Lung (tissue), 12 donors: ENCODE measurements around the gene PAQR9. TPM values are rescaled to one million over a fixed set of nuclear protein-coding genes. Genes with fewer than 3 reads are reported as not detected.

Source experiments
- ATAC-seq: fragments of 200-7000 bp; cut with Tn5 transposase; one replicate; pipeline ENCODE4 v1.9.1; 2020; ENCODE audit warnings: moderate number of reproducible peaks; ENCODE audit not compliant: insufficient read depth, low FRiP score
- DNase-seq, 3 donors: peaks; one replicate each; pipeline ENCODE4 v3.0.0-alpha.2; 2013 to 2017
- H3K27ac ChIP-seq, 2 donors: one replicate each; pipeline ENCODE4 v1.5.1; 2013; ENCODE audit warnings: mild to moderate bottlenecking in 2 of 2, moderate library complexity in 2 of 2, control low read depth in 1 of 2, inconsistent platforms in 1 of 2, low read depth in 1 of 2, low read length in 1 of 2
- H3K27me3 ChIP-seq, 3 donors: one replicate each; pipeline ENCODE4 v1.5.1; 2013; ENCODE audit warnings: low read length in 2 of 3; ENCODE audit not compliant: control insufficient read depth in 3 of 3, insufficient read depth in 3 of 3
- H3K36me3 ChIP-seq, 4 donors: one replicate each; pipeline ENCODE4 v1.5.1; 2013; ENCODE audit warnings: low read length in 4 of 4, mild to moderate bottlenecking in 1 of 4, moderate library complexity in 1 of 4; ENCODE audit not compliant: control insufficient read depth in 4 of 4, insufficient read depth in 4 of 4
- H3K4me1 ChIP-seq, 5 donors: one replicate each; pipeline ENCODE4 v1.5.1; 2013; ENCODE audit warnings: low read length in 5 of 5, mild to moderate bottlenecking in 2 of 5, moderate library complexity in 1 of 5; ENCODE audit not compliant: control insufficient read depth in 5 of 5, insufficient read depth in 5 of 5
- H3K4me3 ChIP-seq: one replicate; pipeline ENCODE4 v1.5.1; 2013; ENCODE audit warnings: mild to moderate bottlenecking, control low read depth, moderate library complexity
- H3K9ac ChIP-seq, 2 donors: one replicate each; pipeline ENCODE4 v1.5.1; 2013; ENCODE audit warnings: low read length in 2 of 2, control low read depth in 1 of 2; ENCODE audit not compliant: insufficient read depth in 1 of 2
- H3K9me3 ChIP-seq, 4 donors: one replicate each; pipeline ENCODE4 v1.5.1; 2013; ENCODE audit warnings: low read length in 3 of 4, mild to moderate bottlenecking in 1 of 4, moderate library complexity in 1 of 4; ENCODE audit not compliant: control insufficient read depth in 4 of 4, insufficient read depth in 3 of 4
- WGBS, 2 donors: extraction: QIAGEN DNeasy Blood & Tissue Kit; methylation state at CpG; one replicate each; pipeline ENCODE4 v1.1.7; 2013; 5-methylcytosine and 5-hydroxymethylcytosine counted together
- polyA plus RNA-seq, 2 donors: library from polyadenylated mRNA; stranded (reverse); fragments of 200-250 nt; gene quantifications; one replicate each; pipeline ENCODE4 v1.2.1, GENCODE V29; 2013
- total RNA-seq, 2 donors: library from RNA; depleted of rRNA in 1 of 2; stranded (reverse); fragments of >200 nt in 1 of 2; gene quantifications; one replicate each; pipeline ENCODE4 v1.2.1, GENCODE V29; 2014 to 2021
- TF ChIP-seq, protein P1 (sequence below): IDR thresholded peaks from 2 replicates; pipeline ENCODE4 v1.5.1; 2012; ENCODE audit warnings: mild to moderate bottlenecking; ENCODE audit errors: control extremely low read depth, extremely low read depth
- donor health status: control.
- donor health status: control.
- donor health status: Bipolar disorder and iron deficiency.
- donor health status: healthy.
- donor health status: DM: yes; HTN: yes; CAD: no.

The PAQR9 gene
- total and polyA plus RNA-seq, 4 donors, result not detected

DNA sequence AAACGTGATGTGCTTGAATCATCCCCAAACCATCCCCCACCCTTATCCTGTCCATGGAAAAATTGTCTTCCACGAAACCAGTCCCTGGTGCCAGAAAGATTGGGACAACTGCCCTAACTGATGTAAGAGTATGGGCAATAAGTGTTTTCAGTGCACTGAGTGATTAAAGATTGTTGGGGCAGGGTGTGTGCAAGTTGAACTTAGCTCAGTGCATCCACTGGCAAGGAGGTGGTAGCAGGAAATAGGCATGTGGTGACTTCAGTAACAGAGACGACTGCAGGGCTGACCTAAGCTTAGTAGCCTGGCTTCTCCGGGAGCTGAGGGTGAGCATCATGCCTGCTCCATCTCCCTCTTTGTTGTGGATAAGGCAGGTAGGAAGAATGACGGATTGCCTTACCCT is 27.5 kb downstream of the PAQR9 start:
- no peak for ATAC-seq
- H3K4me1 ChIP-seq, result peaks cover 0 to 2% (median 0%) of the 10 kb centered on the region in 5 donors
- no peak overlapping the region for H3K9ac ChIP-seq
- no peak overlapping the region for H3K27ac ChIP-seq
- H3K36me3 ChIP-seq, result no peaks in the 10 kb centered on the region
- 71 to 84% methylated on average over 5 of the region's 5 CpGs for WGBS, 2 donors
- TF ChIP-seq, protein P1, sequence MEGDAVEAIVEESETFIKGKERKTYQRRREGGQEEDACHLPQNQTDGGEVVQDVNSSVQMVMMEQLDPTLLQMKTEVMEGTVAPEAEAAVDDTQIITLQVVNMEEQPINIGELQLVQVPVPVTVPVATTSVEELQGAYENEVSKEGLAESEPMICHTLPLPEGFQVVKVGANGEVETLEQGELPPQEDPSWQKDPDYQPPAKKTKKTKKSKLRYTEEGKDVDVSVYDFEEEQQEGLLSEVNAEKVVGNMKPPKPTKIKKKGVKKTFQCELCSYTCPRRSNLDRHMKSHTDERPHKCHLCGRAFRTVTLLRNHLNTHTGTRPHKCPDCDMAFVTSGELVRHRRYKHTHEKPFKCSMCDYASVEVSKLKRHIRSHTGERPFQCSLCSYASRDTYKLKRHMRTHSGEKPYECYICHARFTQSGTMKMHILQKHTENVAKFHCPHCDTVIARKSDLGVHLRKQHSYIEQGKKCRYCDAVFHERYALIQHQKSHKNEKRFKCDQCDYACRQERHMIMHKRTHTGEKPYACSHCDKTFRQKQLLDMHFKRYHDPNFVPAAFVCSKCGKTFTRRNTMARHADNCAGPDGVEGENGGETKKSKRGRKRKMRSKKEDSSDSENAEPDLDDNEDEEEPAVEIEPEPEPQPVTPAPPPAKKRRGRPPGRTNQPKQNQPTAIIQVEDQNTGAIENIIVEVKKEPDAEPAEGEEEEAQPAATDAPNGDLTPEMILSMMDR, result no peak
- H3K4me3 ChIP-seq, result no peak overlapping the region
- peaks cover 0 to 2% (median 0%) of the 10 kb centered on the region in 4 donors for H3K9me3 ChIP-seq
- no peak for DNase-seq
- H3K27me3 ChIP-seq, result no peaks in the 10 kb centered on the region

DNA sequence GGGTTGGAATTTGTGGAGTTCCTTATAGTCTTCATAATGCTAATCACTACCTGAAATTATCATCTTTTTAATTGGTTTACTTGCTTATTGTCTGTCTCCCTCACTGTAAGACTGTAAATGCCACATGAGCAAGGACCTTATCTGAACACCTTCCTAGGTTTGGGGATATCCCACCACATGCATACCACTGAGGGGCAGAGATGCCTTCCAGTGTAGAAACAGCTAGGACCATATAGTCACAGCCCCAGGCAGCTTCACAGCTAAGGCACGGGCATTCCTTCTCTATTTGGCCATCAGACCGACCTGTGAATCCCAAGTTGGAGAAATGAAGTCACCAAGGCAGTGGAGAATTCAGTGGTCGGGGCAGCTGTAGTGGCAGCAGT is 28.6 kb downstream of the PAQR9 start:
- H3K36me3 ChIP-seq, result no peaks in the 10 kb centered on the region
- no peak overlapping the region for H3K27ac ChIP-seq
- H3K9me3 ChIP-seq, result peaks cover 0 to 2% (median 0%) of the 10 kb centered on the region in 4 donors
- no peak overlapping the region for H3K9ac ChIP-seq
- ATAC-seq (no peak), DNase-seq (no peak)
- H3K4me1 ChIP-seq, result peaks cover 0 to 2% (median 0%) of the 10 kb centered on the region in 5 donors
- H3K4me3 ChIP-seq, result no peak overlapping the region
- no peaks in the 10 kb centered on the region for H3K27me3 ChIP-seq
- TF ChIP-seq, protein P1, result no peak
- 93 to 96% methylated on average over 3 of the region's 3 CpGs for WGBS, 2 donors

DNA sequence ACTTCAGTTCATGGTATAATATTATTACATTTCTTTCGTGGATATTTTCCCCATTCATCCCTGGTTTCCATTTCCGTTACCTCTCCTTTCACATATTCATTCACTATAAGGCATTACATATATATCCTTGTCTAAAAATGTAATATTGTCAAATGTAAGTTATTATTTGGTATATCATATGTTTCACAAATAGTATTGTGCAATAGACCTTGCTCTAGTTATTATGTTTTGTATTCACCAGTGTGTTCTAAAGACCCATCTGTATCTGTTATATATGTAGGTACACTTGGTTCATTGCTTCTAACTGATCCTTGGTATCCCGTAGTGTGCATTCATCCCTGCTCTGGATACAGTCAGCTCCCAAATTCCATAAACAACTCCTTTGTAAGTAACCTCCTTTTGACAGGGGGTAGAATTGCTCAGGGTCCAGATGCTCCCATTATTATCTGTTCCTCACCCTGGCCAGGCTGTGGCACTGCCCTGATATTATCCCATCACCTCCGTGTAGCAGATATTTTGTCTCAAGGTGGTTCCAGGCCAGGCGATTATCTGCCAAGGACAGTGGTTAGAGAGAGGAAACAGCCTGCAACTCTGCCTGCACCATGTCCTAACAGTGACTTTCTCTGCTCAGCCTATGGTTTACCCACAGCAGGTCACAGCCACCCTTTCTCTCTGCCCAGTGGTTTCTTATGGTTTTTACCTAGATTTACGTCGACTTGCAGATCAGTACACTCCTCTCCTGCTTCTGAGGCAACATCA is 29.2 kb downstream of the PAQR9 start:
- Histone ChIP-seq H3K4me3 (no peak overlapping the region), H3K4me1 (peaks cover 0 to 2% (median 0%) of the 10 kb centered on the region in 5 donors), H3K36me3 (no peaks in the 10 kb centered on the region), H3K9ac (no peak overlapping the region), H3K9me3 (peaks cover 0 to 2% (median 0%) of the 10 kb centered on the region in 4 donors), H3K27me3 (no peaks in the 10 kb centered on the region), H3K27ac (no peak overlapping the region)
- no peak for ATAC-seq
- WGBS, 2 donors, result 87 to 90% methylated on average over 7 of the region's 7 CpGs
- no peak for DNase-seq
- TF ChIP-seq, protein P1, result no peak
